SJCRH30 (cell line): ENCODE data around the gene FMN2. TPM values are rescaled to one million over a fixed set of nuclear protein-coding genes. Genes with fewer than 3 reads are reported as not detected.

Experiments
- DNase-seq, 2 experiments: peaks; one replicate each; pipeline ENCODE4 v3.0.0-alpha.2; 2015 to 2020
- H3K27ac ChIP-seq: fragments of 250-450 bp; sonication (Bioruptor Pico); 2 replicates; pipeline ENCODE4 v1.5.1; 2020; ENCODE audit warnings: mild to moderate bottlenecking, moderate library complexity
- H3K27me3 ChIP-seq: fragments of 250-450 bp; sonication (Bioruptor Pico); 2 replicates; pipeline ENCODE4 v1.5.1; 2020; ENCODE audit warnings: mild to moderate bottlenecking, moderate library complexity
- H3K36me3 ChIP-seq: fragments of 250-450 bp; sonication (Bioruptor Pico); 2 replicates; pipeline ENCODE4 v1.5.1; 2020; ENCODE audit warnings: mild to moderate bottlenecking, moderate library complexity
- H3K4me1 ChIP-seq: fragments of 250-450 bp; sonication (Bioruptor Pico); 2 replicates; pipeline ENCODE4 v1.5.1; 2020; ENCODE audit warnings: mild to moderate bottlenecking, moderate library complexity
- H3K4me3 ChIP-seq: fragments of 250-450 bp; sonication (Bioruptor Pico); 2 replicates; pipeline ENCODE4 v1.5.1; 2020; ENCODE audit warnings: mild to moderate bottlenecking, moderate library complexity
- H3K9me3 ChIP-seq: fragments of 250-450 bp; sonication (Bioruptor Pico); replicated peaks from 2 replicates; pipeline ENCODE4 v1.5.1; 2020; ENCODE audit warnings: mild to moderate bottlenecking, moderate library complexity
- total RNA-seq: library from RNA; depleted of rRNA; stranded (reverse); fragments of >200 nt; shearing (Covaris generic); gene quantifications from 2 replicates; pipeline ENCODE4 v1.2.3, GENCODE V29; 2014

Gene FMN2
- total RNA-seq, 1 experiment from 2014 or later: not detected

DNA sequence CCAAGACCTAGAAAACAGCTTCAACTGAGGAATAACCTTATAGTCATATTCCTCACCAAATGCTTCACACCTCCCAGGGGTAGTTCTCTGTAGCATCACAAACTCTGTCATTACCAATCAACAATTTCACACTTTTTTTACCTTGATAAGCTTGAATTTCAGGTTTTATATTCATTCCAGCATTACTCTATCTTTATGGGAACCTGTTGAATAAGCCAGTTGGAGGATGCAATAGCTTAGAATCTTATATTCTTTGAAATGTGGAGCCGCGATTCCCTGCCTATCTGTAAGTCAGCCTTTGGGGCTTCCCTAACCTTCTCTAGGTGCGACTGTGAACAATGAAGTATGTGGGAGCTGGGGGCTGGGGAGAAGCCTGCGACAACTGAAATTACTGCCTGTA lies 374.8 kb downstream of the FMN2 start:
- Histone ChIP-seq H3K27ac (no peak overlapping the region), H3K9me3 (no peaks in the 10 kb centered on the region), H3K4me3 (no peak overlapping the region), H3K27me3 (no peaks in the 10 kb centered on the region), H3K36me3 (no peaks in the 10 kb centered on the region), H3K4me1 (no peaks in the 10 kb centered on the region)
- DNase-seq: no peak

- no peaks in the 10 kb centered on the region for H3K36me3 ChIP-seq
- H3K27ac ChIP-seq: no peak overlapping the region
- H3K4me1 ChIP-seq: no peaks in the 10 kb centered on the region
- no peak overlapping the region for H3K4me3 ChIP-seq
- DNase-seq: no peak
- no peaks in the 10 kb centered on the region for H3K27me3 ChIP-seq
- H3K9me3 ChIP-seq: no peaks in the 10 kb centered on the region
Observed at GRCh38 chr1:240467895-240468294, 376.2 kb downstream of the FMN2 start.

- Histone ChIP-seq H3K9me3 (no peaks in the 10 kb centered on the region), H3K27me3 (no peaks in the 10 kb centered on the region), H3K27ac (no peak overlapping the region), H3K4me3 (no peak overlapping the region), H3K36me3 (no peaks in the 10 kb centered on the region), H3K4me1 (no peaks in the 10 kb centered on the region)
- DNase-seq: no peak
Observed at GRCh38 chr1:240468656-240469055, 377.0 kb downstream of the FMN2 start.

- Histone ChIP-seq H3K4me1 (no peaks in the 10 kb centered on the region), H3K9me3 (no peaks in the 10 kb centered on the region)
- DNase-seq: no peak
Observed at GRCh38 chr1:240474133-240474614, 382.5 kb downstream of the FMN2 start.

DNA sequence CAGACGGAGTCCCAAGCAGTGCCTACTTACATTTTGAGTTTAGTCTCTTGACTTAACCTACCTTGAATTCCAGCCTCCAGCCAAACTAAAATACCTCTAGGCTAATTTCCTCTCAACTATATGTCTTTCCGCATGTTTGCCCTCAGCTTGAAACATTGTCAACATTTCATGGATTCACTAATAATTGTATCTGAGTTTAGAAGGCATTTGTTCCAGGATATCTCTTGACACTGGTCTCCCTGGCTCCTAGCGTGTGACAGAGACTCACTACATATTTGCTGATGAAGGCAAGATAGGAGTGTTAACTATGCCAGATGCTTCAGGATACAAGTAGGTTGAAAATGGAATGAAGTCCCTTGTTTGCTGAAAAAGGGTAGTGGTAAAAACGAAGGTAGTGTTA lies 384.1 kb downstream of the FMN2 start:
- Histone ChIP-seq H3K36me3 (no peaks in the 10 kb centered on the region), H3K4me3 (no peak overlapping the region), H3K9me3 (no peaks in the 10 kb centered on the region), H3K4me1 (no peaks in the 10 kb centered on the region), H3K27ac (no peak overlapping the region), H3K27me3 (no peaks in the 10 kb centered on the region)
- no peak for DNase-seq

More at GRCh38 chr1:240474133-240474614, 382.5 kb downstream of the FMN2 start:
- Histone ChIP-seq H3K27me3 (no peaks in the 10 kb centered on the region), H3K27ac (no peak overlapping the region), H3K4me3 (no peak overlapping the region), H3K36me3 (no peaks in the 10 kb centered on the region)

DNA sequence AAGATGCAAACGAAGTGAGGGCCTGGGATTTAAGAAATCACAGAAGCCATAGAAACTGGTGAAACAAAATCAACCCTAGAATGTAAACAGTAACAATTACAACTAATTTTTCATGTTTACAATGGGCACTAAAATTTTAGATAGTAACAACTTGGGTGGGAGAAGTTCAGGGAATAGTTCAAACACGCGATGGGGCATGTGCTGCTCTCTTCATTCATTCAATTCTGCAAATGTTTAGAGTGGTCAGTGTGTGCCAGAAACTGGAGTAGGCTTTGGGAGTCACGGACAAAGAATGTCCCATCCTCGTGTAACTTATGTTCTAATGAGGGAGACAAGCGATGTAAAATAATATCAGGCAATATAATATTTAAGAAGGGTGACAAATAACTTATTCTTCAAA lies 386.9 kb downstream of the FMN2 start:
- H3K36me3 ChIP-seq: no peaks in the 10 kb centered on the region
- no peaks in the 10 kb centered on the region for H3K9me3 ChIP-seq
- H3K27me3 ChIP-seq: no peaks in the 10 kb centered on the region
- no peak for DNase-seq
- H3K4me1 ChIP-seq: no peaks in the 10 kb centered on the region
- H3K4me3 ChIP-seq: no peak overlapping the region
- H3K27ac ChIP-seq: no peak overlapping the region

- no peak for DNase-seq
- no peak overlapping the region for H3K27ac ChIP-seq
Observed at GRCh38 chr1:240484804-240485443, 393.2 kb downstream of the FMN2 start.

DNA sequence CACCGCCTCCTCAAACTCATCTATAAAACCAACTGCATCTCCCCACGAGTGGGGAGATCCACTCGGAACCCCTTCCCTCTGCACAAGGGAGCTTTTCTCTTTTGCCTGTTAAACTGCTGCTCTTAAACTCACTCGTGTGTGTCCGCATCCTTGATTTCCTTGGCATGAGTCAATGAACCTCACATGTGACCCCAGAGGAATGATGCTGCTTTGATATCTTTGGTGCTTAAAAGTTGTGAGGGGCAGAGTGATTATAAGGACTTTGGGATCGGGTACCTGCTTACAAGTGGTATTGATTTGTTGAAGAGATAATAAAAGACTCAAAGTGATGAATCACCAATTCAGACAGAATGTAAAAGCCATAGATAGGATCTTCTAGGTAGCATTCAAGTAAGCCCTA lies 394.9 kb downstream of the FMN2 start:
- H3K4me3 ChIP-seq: no peak overlapping the region
- H3K36me3 ChIP-seq: no peaks in the 10 kb centered on the region
- H3K4me1 ChIP-seq: no peaks in the 10 kb centered on the region
- H3K27me3 ChIP-seq: no peaks in the 10 kb centered on the region
- DNase-seq: no peak
- no peak overlapping the region for H3K27ac ChIP-seq
- no peaks in the 10 kb centered on the region for H3K9me3 ChIP-seq

More at GRCh38 chr1:240484804-240485443, 393.2 kb downstream of the FMN2 start:
- no peaks in the 10 kb centered on the region for H3K4me1 ChIP-seq
- no peaks in the 10 kb centered on the region for H3K27me3 ChIP-seq
- no peaks in the 10 kb centered on the region for H3K36me3 ChIP-seq
- H3K9me3 ChIP-seq: no peaks in the 10 kb centered on the region
- no peak overlapping the region for H3K4me3 ChIP-seq

- no peak for DNase-seq
- H3K4me3 ChIP-seq: no peak overlapping the region
- H3K27ac ChIP-seq: no peak overlapping the region
- H3K36me3 ChIP-seq: no peaks in the 10 kb centered on the region
- no peaks in the 10 kb centered on the region for H3K27me3 ChIP-seq
- no peaks in the 10 kb centered on the region for H3K4me1 ChIP-seq
- H3K9me3 ChIP-seq: no peaks in the 10 kb centered on the region
Observed at GRCh38 chr1:240487493-240487892, 395.8 kb downstream of the FMN2 start.

GRCh38 chr1:240491156-240491555 lies 399.5 kb downstream of the FMN2 start:
- no peak overlapping the region for H3K27ac ChIP-seq

GRCh38 chr1:240491796-240492195 lies 400.1 kb downstream of the FMN2 start:
- Histone ChIP-seq H3K4me1 (no peaks in the 10 kb centered on the region), H3K36me3 (no peaks in the 10 kb centered on the region), H3K4me3 (no peak overlapping the region), H3K27me3 (no peaks in the 10 kb centered on the region), H3K9me3 (no peaks in the 10 kb centered on the region), H3K27ac (no peak overlapping the region)
- DNase-seq: no peak

More at GRCh38 chr1:240491156-240491555, 399.5 kb downstream of the FMN2 start:
- H3K4me3 ChIP-seq: no peak overlapping the region
- no peak for DNase-seq
- H3K36me3 ChIP-seq: no peaks in the 10 kb centered on the region
- H3K27me3 ChIP-seq: no peaks in the 10 kb centered on the region
- H3K9me3 ChIP-seq: no peaks in the 10 kb centered on the region
- H3K4me1 ChIP-seq: no peaks in the 10 kb centered on the region

- DNase-seq: no peak
- Histone ChIP-seq H3K4me3 (no peak overlapping the region), H3K27me3 (no peaks in the 10 kb centered on the region), H3K36me3 (no peaks in the 10 kb centered on the region), H3K9me3 (no peaks in the 10 kb centered on the region), H3K27ac (no peak overlapping the region), H3K4me1 (no peaks in the 10 kb centered on the region)
Observed at GRCh38 chr1:240492832-240493440, 401.3 kb downstream of the FMN2 start.

GRCh38 chr1:240495601-240496000 lies 403.9 kb downstream of the FMN2 start:
- Histone ChIP-seq H3K27me3 (no peaks in the 10 kb centered on the region), H3K27ac (no peak overlapping the region), H3K9me3 (no peaks in the 10 kb centered on the region), H3K4me3 (no peak overlapping the region), H3K36me3 (no peaks in the 10 kb centered on the region), H3K4me1 (no peaks in the 10 kb centered on the region)
- DNase-seq: no peak

DNA sequence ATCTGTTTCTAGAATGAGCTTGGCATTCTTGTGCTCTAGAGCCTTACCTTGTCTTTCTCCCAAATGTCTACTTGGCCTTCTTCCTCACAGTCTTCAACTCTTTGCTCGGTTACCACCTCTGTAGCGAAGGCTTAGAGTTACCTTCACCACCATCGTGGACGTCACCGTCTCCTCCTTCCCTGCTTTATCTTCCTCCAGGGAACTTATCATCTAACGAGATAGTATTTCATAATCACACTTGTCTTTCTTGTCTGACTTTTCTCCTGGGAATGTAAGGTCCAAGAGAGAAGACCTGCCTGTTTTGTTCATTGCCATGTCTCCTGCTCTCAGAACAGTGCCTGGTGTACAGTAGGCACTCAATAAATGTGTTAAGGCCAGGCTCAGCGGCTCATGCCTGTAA lies 404.7 kb downstream of the FMN2 start:
- H3K27me3 ChIP-seq: no peaks in the 10 kb centered on the region

DNA sequence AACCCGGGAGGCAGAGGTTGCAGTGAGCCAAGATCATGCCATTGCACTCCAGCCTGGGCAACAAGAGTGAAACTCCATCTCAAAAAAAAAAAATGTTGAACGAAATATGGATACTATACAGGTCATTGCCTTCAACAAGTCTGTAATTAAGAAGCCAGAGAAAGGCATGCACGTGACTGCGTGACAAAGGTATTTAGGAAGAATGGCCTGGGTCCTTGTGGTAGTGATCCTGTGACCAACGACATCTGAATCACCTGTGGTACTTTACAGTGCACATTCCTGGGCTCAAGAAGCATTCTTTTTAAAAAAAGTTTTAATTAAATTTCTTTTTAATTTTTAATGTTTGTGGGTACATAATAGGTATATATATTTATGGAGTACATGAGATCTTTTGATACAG lies 405.3 kb downstream of the FMN2 start:
- Histone ChIP-seq H3K9me3 (no peaks in the 10 kb centered on the region), H3K27me3 (no peaks in the 10 kb centered on the region), H3K36me3 (no peaks in the 10 kb centered on the region), H3K4me1 (no peaks in the 10 kb centered on the region), H3K27ac (no peak overlapping the region), H3K4me3 (no peak overlapping the region)
- DNase-seq: no peak

More for the DNA sequence above, 404.7 kb downstream of the FMN2 start:
- H3K27ac ChIP-seq: no peak overlapping the region
- H3K9me3 ChIP-seq: no peaks in the 10 kb centered on the region
- H3K36me3 ChIP-seq: no peaks in the 10 kb centered on the region
- no peak for DNase-seq
- no peaks in the 10 kb centered on the region for H3K4me1 ChIP-seq
- no peak overlapping the region for H3K4me3 ChIP-seq

DNA sequence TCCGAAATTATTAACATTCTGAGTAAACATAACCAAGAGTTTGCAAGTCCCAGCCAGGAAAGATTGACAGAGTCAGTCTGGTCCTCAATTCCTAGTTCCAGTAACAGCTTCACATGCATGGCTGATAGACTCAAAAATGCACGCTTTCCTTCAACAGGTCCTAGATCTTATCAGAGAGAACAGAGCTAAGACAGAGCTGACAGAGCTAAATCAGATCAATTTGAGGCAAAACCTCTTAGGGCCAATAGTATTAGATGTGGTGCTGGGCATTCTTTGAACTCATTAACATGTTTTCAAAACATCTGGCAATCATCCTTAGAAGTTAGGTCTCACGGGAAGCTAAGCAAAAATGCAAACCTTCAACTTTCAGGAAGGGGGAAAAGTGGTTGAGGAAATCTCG lies 406.2 kb downstream of the FMN2 start:
- DNase-seq: no peak
- Histone ChIP-seq H3K4me3 (no peak overlapping the region), H3K36me3 (no peaks in the 10 kb centered on the region), H3K4me1 (no peaks in the 10 kb centered on the region), H3K27ac (no peak overlapping the region), H3K27me3 (no peaks in the 10 kb centered on the region), H3K9me3 (no peaks in the 10 kb centered on the region)
